ENCODE results near the gene TOM1L2. TPM values are rescaled to one million over a fixed set of nuclear protein-coding genes. Genes with fewer than 3 reads are reported as not detected.
A peak's percentile ranks its signal among the peaks of the same experiment; 100 is the strongest.

Gene TOM1L2
- total RNA-seq, 1 donor from 2014 or later, result 88.6 TPM

DNA sequence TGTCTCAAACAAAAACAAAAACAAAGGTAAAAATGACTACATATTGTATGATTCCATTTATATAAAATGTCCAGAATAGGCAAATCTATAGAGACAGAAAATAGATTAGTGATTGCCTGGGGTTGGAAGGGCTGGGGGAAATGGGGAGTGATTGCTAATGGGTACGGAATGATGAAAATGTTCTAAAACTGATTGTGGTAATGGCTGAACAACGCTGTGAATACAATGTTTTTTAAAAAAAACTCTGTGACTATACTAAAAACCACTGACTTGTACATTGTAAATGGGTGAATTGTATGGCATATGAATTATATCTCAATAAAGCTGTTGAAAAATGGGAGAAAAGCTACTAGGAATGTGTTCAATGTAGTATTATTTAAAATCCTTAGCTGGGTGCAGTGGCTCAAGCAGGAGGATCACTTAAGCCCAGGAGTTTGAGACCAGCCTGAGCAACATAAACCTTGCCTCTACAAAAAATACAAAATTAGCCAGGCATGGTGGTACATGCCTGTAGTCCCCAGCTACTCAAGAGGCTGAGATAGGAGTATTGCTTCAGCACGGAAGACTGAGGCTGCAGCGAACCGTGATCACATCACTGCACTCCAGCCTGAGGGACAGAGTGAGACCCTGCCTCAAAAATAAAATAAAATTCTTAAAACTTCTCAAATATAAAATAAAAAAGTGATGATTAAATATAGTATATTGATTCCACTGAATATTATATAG, 47.9 kb downstream of the TOM1L2 start:
- TF ChIP-seq POLR2AphosphoS5 (IDR thresholded peaks at IDR 0.05; ENCODE audit: insufficient read depth in 1 of 2, low read depth in 1 of 2), result no peak
- TF ChIP-seq, protein P1, sequence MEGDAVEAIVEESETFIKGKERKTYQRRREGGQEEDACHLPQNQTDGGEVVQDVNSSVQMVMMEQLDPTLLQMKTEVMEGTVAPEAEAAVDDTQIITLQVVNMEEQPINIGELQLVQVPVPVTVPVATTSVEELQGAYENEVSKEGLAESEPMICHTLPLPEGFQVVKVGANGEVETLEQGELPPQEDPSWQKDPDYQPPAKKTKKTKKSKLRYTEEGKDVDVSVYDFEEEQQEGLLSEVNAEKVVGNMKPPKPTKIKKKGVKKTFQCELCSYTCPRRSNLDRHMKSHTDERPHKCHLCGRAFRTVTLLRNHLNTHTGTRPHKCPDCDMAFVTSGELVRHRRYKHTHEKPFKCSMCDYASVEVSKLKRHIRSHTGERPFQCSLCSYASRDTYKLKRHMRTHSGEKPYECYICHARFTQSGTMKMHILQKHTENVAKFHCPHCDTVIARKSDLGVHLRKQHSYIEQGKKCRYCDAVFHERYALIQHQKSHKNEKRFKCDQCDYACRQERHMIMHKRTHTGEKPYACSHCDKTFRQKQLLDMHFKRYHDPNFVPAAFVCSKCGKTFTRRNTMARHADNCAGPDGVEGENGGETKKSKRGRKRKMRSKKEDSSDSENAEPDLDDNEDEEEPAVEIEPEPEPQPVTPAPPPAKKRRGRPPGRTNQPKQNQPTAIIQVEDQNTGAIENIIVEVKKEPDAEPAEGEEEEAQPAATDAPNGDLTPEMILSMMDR (IDR thresholded peaks at IDR 0.05), result no peak
- no peak for TF ChIP-seq POLR2A (IDR thresholded peaks at IDR 0.05)
- no peak overlapping the region for H3K4me3 ChIP-seq
- intact Hi-C loops (cut with DNase I), result loop anchor here (10.0 kb wide), 1 partner anchor 109 kb away; no protein-coding TSS in a partner anchor
- no peak overlapping the region for H3K27ac ChIP-seq
- DNase-seq (ENCODE audit: extremely low spot score in 2 of 2), result no peak
- H3K4me1 ChIP-seq, result peaks cover 64% of the 10 kb centered on the region
- H3K36me3 ChIP-seq, result peaks cover 0 to 4% of the 10 kb centered on the region in 2 donors
- H3K27me3 ChIP-seq, result no peaks in the 10 kb centered on the region
- no peaks in the 10 kb centered on the region for H3K9me3 ChIP-seq

DNA sequence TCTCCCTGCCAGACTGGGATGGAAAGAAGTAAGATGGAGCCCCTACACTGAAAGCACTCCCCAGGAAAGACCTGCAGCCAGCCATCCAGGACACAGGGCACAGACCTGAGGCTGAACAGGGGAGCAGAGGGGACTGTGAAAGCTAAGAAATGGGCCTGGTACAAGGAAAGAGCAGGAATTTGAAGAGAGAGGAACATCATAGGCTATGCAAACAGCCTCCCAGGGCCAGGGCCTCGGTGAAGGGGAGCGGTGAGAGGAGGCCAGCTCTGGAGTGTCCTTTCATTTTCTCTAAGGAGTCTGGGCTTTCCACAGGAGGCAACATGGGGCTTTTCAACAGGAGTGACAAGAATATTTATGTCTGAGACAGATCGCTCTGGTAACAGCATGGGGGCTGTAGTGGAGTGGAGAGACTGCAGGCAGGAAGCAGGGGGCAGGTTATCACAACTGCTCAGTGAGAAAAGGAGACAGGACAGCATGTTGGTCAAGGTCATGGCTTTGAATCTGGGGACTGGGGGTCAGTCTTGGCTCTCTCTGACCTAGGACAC, 50.1 kb downstream of the TOM1L2 start:
- no peak for DNase-seq (ENCODE audit: extremely low spot score in 2 of 2)
- intact Hi-C loops (cut with DNase I), result loop anchor here (10.0 kb wide), 1 partner anchor 107 kb away; no protein-coding TSS in a partner anchor
- peak overlapping the region; percentile 69 for H3K27ac ChIP-seq
- no peaks in the 10 kb centered on the region for H3K27me3 ChIP-seq
- no peaks in the 10 kb centered on the region for H3K9me3 ChIP-seq
- peaks cover 57% of the 10 kb centered on the region for H3K4me1 ChIP-seq
- no peaks in the 10 kb centered on the region for H3K36me3 ChIP-seq
- TF ChIP-seq POLR2AphosphoS5 (IDR thresholded peaks at IDR 0.05; ENCODE audit: insufficient read depth in 1 of 2, low read depth in 1 of 2) (no peak), POLR2A (IDR thresholded peaks at IDR 0.05) (no peak)
- TF ChIP-seq, protein P1 (IDR thresholded peaks at IDR 0.05), result no peak
- H3K4me3 ChIP-seq, result no peak overlapping the region

DNA sequence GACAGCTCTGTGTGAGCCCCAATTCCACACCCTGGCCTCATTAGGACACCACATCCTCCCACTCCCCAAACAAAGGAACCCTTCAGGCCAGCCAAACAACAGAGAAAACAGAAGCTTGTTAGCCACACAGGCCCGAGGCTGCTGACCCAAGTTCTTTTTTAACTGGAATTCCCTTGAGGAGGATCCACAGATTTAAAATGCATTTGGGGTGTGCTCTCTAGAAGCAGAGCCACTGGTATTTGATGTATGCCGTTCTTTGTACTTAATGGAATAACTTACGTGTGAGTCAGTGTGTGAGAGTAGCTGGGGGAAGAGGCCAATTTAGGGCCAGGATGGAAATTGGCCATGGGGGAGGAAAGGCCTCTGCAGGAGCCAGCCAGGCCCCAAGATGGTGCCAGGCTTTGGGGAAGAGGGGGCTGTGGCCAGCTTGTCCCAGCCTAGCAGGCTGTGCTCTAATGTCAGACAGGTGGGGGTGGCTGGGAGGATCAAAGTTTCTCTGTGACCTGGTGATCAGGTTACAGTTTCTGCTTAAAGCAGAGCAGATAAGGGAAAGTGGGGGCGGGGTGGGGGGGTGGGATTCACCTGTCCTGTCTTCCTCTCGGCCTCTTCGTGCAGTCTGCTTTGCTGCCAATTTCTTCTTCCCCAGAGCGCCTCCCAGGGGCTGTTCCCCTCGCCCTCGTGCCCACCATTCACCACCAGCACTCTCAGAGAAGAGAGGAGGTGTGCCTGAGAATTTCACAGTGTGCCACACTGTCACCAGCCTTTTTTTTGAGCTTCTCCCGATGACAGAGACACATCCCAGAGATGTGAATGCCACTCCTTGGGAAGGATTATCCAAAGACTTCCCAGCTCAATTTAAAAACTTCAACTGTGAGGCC, 50.8 kb downstream of the TOM1L2 start:
- Histone ChIP-seq H3K9me3 (no peaks in the 10 kb centered on the region), H3K36me3 (no peaks in the 10 kb centered on the region), H3K27ac (peak overlapping the region; percentile 69), H3K4me1 (peaks cover 51% of the 10 kb centered on the region), H3K4me3 (no peak overlapping the region), H3K27me3 (no peaks in the 10 kb centered on the region)
- TF ChIP-seq POLR2AphosphoS5 (IDR thresholded peaks at IDR 0.05; ENCODE audit: insufficient read depth in 1 of 2, low read depth in 1 of 2) (peak; percentile 29 to 31), POLR2A (IDR thresholded peaks at IDR 0.05) (no peak)
- DNase-seq (ENCODE audit: extremely low spot score in 2 of 2), result no peak
- intact Hi-C loops (cut with DNase I), result loop anchor here (10.0 kb wide), 1 partner anchor 107 kb away; no protein-coding TSS in a partner anchor

DNA sequence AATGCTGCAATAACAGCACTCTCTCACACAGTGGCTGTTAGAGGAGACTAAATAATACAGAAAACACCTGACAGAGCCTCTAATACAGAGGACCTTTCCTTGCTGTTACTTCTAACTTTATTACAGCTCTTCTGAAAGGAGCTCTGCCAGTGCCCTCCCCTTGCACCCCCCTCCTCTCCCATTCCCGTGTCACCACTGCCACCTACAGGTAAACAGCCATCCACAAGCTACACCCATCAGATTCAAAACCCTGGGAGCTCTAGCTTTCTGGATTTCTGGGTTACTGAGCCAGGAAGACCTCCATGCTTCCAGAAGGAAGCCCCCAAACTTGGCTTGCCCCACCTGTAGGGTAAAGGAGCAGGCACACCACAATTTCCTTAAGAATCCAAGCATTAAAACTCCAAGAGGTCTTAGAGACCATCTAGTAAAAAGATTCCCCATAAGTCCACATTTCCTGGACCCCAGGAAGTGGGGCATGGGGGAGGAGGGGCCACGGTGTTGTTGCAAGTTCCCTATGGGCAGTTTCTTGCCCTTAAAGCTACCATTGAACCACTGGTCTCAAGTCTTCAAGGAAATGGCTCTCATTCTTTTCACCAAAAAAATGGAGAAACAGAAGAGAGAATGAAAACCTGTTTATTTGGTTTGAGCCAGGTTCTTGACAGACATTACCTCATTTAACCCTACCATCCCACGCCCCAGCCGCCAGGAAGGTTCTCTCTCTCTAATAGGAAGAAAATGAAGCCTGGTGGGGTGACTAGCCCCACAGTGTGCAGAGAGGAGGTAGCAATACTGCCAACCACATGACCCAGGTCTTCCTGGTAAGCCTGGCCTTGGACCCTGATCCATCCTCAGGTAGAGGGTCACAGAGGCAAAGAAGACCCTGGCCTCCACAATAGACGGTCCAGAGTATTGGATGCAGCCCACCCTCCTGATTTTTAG, 52.8 kb downstream of the TOM1L2 start:
- TF ChIP-seq, protein P1 (IDR thresholded peaks at IDR 0.05), result peak in 2 of 3 experiments; percentile 65 to 83
- TF ChIP-seq POLR2A (IDR thresholded peaks at IDR 0.05) (no peak), POLR2AphosphoS5 (IDR thresholded peaks at IDR 0.05; ENCODE audit: insufficient read depth in 1 of 2, low read depth in 1 of 2) (no peak)
- Histone ChIP-seq H3K27ac (peak overlapping the region; percentile 51), H3K4me1 (peaks cover 60% of the 10 kb centered on the region), H3K4me3 (no peak overlapping the region), H3K27me3 (no peaks in the 10 kb centered on the region), H3K36me3 (no peaks in the 10 kb centered on the region), H3K9me3 (no peaks in the 10 kb centered on the region)
- DNase-seq (ENCODE audit: extremely low spot score in 2 of 2), result no peak
- intact Hi-C loops (cut with DNase I), result loop anchor here (5.0 to 10.0 kb wide), 3 partner anchors 55 to 237 kb away; partner anchors contain the start of gene RAI1
